ENCODE data around the gene PCK1.

DNA sequence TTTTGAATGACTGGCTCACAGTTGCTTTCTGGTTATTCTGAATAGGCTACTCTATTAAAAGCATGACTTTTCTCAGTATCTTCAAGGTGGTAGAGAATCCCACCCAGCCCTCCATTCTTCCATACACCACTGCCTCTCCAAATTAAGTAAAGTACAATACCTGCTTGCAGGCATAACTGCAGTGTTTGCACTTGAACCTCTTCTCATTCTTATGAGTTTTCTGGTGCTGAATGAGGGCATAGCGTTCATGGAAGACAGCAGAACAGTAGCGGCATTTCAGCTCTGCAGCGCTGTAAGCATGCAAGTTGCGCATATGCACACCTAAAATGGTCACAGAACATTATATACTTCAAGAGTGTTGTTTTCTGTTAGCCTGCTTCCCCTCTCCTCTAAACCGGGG is 48.5 kb upstream of the PCK1 start:
- TF ChIP-seq EZH2phosphoT487 (IDR thresholded peaks at IDR 0.05; ENCODE audit: insufficient read depth, low read depth) (no peak), EZH2 (IDR thresholded peaks at IDR 0.05; ENCODE audit: insufficient read depth, poor library complexity, severe bottlenecking) (no peak)

Data from GM23248 (cell line).